ENCODE results near the gene CTTNBP2NL.
"Not testable (repeated sequence)": the region's sequence is repeated elsewhere in the genome, so short reads cannot be mapped to it uniquely, and the experiment has no call there.

The CTTNBP2NL gene

GRCh38 chr1:112423666-112424065, 27.7 kb downstream of the CTTNBP2NL start:
- not testable (repeated sequence) for DNase-seq

DNA sequence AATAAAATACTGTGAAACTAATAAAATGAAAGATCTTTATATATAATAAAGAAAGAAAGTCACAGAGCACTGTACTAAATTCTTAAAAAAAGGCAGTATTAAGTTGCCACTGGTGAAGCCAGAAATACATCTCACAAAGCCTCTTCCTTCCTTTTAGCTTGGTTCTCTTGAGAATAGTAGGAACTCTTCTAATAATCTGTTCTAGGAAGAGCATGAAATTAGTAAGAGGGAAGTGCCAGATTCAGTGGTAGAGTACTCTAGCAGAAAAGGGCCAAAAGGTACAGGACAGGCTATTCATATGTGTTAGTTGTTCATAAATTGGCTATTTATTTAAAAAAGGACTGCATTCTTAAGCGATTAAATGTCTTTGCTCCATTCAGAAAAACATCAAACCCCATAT, 33.7 kb downstream of the CTTNBP2NL start:
- DNase-seq: no peak

DNA sequence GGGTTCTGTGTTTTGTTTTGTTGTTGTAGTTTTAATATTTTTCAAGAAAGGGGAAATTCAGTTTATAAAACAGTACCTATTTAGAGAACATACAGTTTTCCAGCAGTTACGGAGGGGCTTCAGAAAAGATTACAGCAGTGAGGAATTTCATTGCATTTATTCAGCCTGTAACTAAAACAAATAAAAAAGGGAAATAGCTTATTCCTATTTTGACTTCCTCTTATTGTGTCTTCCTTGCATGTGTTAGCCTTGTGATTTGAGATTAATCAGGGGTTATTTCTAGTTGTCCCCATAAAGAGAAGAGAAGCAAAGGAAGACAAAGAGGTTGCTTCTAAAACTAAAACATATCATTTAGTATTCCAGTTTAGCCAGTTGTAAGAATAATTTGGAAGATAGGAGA, 35.0 kb downstream of the CTTNBP2NL start:
- DNase-seq: no peak

DNA sequence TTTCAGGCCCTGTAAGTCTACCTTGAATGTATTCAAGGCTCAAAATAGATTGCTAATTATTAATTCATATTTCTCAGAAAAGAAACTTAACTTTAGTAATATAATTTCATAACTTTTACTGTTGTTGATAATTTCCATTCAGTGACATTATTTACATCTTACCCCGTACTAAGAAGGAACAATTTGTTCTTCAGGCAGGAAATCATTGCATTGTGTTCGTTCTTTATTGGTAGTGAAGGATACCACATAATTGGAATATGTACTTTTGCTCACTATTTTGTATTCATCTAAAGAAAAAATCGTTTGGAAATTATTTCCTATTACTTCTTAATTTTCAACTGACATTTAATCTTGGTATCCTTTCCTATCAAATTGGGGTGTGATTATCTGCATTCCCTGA, 39.4 kb downstream of the CTTNBP2NL start:
- DNase-seq: no peak

DNA sequence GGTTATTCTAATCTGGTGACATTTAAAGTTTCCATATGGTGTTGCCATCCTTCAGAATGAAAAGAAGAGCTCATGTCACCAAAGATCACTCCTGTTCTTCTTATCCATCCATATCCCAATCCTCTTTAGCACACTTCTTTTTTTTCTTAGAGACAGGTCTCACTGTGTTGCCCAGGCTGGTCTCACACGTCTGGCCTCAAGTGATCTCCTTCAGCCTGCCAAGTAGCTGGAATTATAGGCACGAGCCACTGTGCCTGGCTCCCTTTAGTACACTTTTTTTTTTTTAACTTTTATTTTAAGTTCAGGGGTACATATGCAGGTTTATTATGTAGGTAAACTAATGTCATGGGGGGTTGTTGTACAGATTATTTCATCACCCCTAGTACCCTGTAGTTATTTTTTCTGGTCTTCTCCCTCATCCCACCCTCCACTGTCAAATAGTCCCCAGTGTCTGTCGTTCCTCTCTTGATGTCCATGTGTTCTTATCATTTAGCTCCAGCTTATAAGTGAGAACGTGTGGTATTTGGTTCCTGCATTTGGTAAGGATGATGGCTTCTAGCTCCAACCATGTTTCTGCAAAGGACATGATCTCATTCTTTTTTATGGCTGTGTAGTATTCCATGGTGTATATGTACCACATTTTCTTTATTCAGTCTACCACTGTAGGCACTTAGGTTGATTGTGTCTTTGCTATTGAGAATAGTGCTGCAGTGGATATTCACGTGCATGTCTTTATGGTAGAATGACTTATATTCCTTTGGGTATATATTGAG, 40.6 kb downstream of the CTTNBP2NL start:
- DNase-seq: no peak

DNA sequence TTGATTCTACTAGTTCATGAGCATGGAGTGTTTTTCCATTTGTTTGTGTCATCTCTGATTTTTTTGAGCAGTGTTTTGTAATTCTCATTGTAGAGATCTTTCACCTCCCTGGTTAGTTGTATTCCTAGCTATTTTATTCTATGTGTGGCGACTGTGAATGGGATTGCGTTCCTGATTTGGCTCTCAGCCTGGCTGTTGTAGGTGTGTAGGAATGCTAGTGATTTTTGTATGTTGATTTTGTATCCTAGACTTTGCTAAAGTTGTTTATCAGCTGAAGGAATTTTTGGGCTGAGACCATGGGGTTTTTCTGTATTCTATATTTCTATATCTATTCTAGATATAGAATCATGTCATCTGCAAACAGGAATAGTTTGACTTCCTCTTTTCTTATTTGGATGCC, 42.1 kb downstream of the CTTNBP2NL start:
- not testable (repeated sequence) for DNase-seq

DNA sequence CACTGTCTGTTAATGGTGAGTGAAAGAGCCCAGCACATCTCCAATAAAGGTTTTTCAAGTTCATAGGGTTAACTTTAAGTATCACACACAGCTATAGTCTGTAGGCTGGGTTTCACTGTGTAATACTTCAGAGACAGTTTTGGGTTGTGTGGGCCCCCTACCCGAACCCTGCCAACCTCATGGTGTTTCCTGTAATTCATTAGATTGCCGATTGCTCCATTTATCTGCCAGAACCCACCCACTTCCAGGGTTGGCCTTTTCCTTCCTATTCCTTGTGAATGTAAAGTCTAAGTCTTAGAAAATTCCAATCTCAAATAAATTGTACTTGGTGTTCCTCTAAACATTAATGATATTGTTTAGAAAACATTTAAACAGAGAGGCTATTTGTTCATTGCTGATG, 43.6 kb downstream of the CTTNBP2NL start:
- no peak for DNase-seq

- no peak for DNase-seq
These were observed 44.6 kb downstream of the CTTNBP2NL start for GRCh38 chr1:112440574-112440973.

- DNase-seq: no peak
These were observed 48.3 kb downstream of the CTTNBP2NL start for GRCh38 chr1:112444269-112444668.

- no peak for DNase-seq
These were observed 49.6 kb downstream of the CTTNBP2NL start for GRCh38 chr1:112445596-112445995.

- no peak for DNase-seq
These were observed 50.4 kb downstream of the CTTNBP2NL start for GRCh38 chr1:112446411-112446810.

DNA sequence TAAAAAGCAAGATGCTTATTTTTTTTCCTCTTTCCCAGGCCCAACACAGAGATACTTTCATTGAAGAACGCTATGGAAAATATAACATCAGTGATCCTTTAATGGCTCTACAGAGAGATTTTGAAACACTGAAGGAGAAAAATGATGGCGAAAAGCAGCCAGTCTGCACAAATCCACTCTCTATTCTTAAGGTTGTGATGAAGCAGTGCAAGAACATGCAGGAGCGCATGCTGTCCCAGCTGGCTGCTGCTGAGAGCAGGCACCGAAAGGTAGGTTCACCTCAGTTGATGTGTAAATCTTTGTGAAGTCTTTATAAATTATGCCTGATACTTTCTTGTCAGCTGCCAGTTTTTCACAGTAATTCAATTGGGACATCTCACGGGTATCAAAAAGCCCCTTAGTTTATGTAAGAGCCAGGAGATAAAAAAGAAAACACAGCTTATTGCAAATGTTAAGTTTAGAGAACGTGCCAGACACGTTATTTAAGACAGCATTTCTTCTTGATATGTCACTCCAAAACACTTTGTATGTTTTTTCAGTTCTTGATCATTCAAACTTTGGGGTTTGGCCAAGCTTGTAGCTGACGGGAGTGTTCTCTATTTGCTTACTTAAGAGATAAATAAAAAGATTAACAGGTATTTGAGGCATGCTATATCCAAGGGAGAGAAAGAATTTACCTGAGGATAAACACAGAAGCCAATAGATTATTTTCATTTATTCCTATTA, 53.1 kb downstream of the CTTNBP2NL start:
- DNase-seq: no peak

DNA sequence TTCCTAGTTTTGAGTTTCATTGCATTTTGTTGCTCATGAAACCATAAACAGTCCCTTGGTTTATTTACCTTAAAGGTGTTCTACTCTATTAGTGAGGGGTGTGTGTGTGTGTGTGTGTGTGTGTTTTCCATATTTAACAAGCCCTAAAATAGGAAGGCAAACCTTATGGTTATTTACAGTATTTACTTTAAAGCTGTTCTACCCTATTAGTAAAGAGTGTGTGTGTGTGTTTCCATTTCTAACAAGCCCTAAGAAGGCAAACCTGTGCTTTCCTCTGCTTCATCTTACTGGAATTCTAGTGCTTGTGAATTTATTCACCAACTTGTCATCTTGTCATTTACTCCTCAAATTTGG, 53.6 kb downstream of the CTTNBP2NL start:
- DNase-seq: no peak

DNA sequence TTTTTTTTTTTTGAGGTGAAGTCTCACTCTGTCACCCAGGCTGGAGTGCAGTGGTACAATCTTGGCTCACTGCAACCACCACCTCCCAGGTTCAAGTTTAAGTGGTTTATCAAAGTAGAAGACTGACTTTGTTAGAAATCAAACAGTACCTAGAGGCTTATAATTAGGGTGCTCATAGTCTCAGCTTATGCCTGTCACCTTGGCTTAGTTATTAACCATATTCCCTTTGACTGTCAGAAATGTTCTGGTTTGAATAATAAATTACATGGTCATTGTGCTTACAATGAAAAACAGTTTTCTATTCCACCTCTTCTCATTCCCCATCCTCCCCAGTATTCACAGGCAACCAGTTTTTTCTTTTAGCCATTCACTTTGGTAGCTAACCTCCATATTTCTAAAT, 54.8 kb downstream of the CTTNBP2NL start:
- no peak for DNase-seq

DNA sequence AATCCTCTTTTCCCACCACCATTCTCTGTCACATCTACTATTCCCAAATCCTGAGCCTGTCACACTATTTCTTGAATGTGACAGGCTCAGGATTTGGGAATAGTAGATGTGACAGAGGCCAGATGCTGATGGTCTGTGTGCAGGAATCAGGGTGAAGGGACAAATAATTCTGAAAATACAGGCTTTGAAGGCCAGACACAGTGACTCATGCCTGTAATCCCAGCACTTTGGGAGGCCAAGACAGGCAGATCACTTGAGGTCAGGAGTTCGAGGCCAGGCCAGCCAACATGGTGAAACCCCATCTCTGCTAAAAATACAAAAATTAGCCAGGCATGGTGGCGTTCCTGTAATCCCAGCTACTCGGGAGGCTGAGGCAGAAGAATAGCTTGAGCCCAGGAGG, 55.3 kb downstream of the CTTNBP2NL start:
- DNase-seq: not testable (repeated sequence)

GRCh38 chr1:112453876-112454275, 57.9 kb downstream of the CTTNBP2NL start:
- no peak for DNase-seq

- DNase-seq: no peak
These were observed 58.3 kb downstream of the CTTNBP2NL start for GRCh38 chr1:112454316-112454715.

DNA sequence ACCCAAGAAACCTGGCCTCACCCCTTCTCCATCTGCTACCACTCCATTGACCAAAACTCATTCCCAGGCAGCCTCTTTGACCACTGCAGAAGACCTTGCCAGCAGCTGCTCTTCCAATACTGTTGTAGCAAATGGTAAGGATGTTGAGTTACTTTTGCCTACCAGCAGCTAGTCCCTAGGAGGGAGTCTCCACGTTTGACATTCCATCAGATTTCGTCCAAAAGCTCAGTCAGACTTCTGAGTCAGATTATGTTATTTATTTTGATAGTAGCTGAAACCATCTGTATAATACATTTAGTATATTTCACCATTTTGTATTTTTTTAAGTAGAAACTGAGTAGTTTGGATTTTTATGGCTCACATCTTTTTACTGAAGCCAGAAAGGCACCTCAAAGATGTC, 61.2 kb downstream of the CTTNBP2NL start:
- no peak for DNase-seq

- no peak for DNase-seq
These were observed 61.9 kb downstream of the CTTNBP2NL start for GRCh38 chr1:112457955-112458354.

DNA sequence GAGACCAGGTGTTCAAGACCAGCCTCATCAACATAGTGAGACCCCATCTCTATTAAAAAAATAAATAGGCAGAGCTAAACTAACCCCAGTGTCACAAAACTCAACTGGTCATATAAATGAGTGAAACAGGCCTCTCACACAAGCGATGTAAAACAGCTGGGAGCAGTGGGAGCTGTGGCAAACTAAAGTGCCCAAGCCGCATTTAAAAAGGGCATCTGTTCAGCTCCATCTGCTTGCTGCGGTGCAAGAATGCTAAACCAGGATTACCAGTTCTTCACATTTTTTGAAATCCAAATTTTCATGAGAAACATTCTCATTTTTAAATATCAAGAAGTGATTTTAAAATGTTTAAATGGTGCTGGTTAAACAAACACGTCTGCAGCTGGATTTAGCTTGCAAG, 62.7 kb downstream of the CTTNBP2NL start:
- no peak for DNase-seq

DNA sequence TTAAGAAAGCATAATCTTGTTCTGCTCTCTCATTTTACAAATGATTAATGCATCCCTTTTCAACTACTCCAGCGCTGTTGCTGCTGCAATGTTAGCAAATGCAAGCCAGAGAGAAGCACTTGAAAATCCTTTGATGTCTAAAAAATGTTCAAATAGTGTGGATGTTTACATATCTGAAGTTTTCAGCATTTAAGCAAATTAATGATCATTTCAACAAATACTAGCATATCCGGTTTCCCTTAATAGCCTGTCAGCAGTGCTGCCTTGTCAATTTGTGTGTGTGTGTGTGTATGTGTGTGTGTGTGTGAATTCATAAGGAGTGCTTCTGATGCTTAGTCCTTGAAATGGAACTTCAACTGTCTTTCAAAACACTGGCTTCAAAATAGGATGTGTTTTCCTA, 64.6 kb downstream of the CTTNBP2NL start:
- DNase-seq: no peak

DNA sequence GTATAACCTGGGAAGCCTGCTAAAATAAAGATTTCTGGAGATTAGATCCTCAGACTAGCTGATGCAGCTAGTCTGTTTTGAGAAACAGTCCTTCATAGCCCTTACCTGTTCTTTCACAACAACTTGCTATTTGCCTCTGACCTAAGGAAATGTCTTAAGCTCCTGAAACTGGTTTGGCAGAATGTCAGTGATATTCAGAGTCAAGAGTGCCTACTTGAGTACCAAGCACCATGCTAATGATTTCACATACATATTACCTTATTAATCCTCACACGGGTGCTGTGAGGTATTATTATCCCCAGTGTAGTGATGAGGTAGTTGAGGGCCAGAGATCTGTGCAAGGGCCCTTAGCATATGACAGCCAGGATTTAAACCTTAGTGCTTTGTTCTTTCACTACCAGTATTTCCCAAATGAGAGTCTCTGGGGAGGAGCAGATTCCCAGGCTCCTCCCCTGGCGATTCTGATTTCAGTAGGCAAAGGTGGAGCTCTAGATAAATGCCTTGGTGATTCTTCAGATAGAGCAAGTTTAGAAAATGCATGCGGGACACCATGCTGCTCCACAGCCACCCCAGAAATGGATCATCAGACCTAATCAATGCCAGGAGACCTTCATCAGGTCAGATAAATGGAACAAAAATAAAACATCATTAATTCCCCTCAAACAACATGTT, 65.3 kb downstream of the CTTNBP2NL start:
- DNase-seq: no peak

GRCh38 chr1:112462953-112463279, 66.9 kb downstream of the CTTNBP2NL start:
- no peak for DNase-seq

DNA sequence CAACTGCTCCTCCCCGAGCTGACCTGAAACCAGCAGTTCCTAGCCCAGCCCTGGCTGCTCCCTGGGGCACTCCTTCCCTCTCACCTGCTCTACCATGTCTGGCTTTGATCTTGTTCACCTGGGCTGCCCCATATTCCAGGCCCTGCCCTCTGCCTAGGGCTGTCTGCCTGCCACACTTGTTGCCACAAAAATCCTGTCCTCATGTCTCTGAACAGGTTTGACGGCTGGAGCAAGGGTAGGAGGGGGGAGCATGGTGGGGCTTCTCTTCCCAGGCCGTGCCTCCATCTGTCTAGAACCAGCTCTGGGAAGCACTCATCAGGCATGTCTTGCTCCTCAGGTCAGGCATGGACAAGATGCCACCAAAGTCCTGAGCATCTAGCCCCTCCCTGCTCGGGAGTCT, 68.5 kb downstream of the CTTNBP2NL start:
- no peak for DNase-seq

All from GOT3 (cell line).